ENCODE measurements around the gene FAM114A1.

Gene FAM114A1

DNA sequence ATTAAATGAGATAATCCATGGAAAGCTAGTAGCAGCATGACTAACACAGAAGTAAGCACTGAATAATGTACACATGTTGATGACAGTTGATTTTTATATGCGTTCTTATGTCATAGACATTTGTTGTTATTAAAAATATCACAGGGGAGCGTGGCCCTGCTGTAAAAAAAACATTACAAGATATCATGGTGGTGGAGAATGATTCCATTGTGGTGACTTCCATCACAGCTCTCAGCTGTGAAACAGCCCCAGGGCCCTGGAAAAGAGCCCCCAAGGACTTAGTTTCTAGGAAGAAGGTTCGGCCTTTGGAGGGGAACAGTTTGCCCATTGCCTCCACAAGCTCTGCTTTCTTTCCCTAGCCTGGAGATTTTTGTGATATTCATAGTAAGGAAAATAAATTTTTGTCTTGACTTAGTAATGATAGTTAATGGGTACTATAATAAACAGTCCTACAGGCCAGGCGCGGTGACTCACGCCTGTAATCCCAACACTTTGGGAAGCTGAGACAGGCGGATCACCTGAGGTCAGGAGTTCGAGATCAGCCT, 49.9 kb downstream of the FAM114A1 start:
- TF ChIP-seq CTCF (IDR thresholded peaks at IDR 0.05; ENCODE audit: borderline replicate concordance, control extremely low read depth, extremely low read depth, insufficient read depth, missing control alignments), result no peak
- in situ Hi-C loops (cut with MboI; ENCODE audit: low sequenced_read_pairs, unreplicated experiment), result no loop called here
- DNase-seq (ENCODE audit: low spot score), result no peak

- no peak for DNase-seq (ENCODE audit: low spot score)
- TF ChIP-seq CTCF (IDR thresholded peaks at IDR 0.05; ENCODE audit: borderline replicate concordance, control extremely low read depth, extremely low read depth, insufficient read depth, missing control alignments), result no peak
- in situ Hi-C loops (cut with MboI; ENCODE audit: low sequenced_read_pairs, unreplicated experiment), result no loop called here
Measured at GRCh38 chr4:38919494-38919893, 51.9 kb downstream of the FAM114A1 start.

- no peak for DNase-seq (ENCODE audit: low spot score)
- in situ Hi-C loops (cut with MboI; ENCODE audit: low sequenced_read_pairs, unreplicated experiment), result no loop called here
- TF ChIP-seq CTCF (IDR thresholded peaks at IDR 0.05; ENCODE audit: borderline replicate concordance, control extremely low read depth, extremely low read depth, insufficient read depth, missing control alignments), result no peak
Measured at GRCh38 chr4:38920186-38920585, 52.6 kb downstream of the FAM114A1 start.

GRCh38 chr4:38920677-38921076, 53.1 kb downstream of the FAM114A1 start:
- DNase-seq (ENCODE audit: low spot score), result no peak
- in situ Hi-C loops (cut with MboI; ENCODE audit: low sequenced_read_pairs, unreplicated experiment), result no loop called here
- TF ChIP-seq CTCF (IDR thresholded peaks at IDR 0.05; ENCODE audit: borderline replicate concordance, control extremely low read depth, extremely low read depth, insufficient read depth, missing control alignments), result no peak

DNA sequence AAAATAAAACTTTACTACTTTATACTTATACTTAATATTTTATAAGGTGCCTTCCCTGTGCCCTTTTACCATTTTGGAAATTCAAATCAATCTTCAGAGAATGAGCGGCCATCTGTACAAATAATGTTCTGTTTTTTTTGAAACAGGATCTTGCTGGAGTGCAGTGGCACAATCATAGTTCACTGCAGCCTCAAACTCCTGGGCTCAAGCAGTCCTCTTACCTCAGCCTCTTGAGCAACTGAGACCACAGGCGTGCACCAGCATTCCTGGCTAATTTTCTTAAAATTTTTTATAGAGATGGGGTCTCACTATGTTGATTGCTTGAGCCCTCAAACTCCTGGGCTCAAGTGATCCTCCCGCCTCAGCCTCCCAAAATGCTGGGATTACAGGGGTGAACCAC, 53.5 kb downstream of the FAM114A1 start:
- no peak for TF ChIP-seq CTCF (IDR thresholded peaks at IDR 0.05; ENCODE audit: borderline replicate concordance, control extremely low read depth, extremely low read depth, insufficient read depth, missing control alignments)
- in situ Hi-C loops (cut with MboI; ENCODE audit: low sequenced_read_pairs, unreplicated experiment), result no loop called here

GRCh38 chr4:38923746-38924145, 56.1 kb downstream of the FAM114A1 start:
- in situ Hi-C loops (cut with MboI; ENCODE audit: low sequenced_read_pairs, unreplicated experiment), result no loop called here
- no peak for DNase-seq (ENCODE audit: low spot score)
- no peak for TF ChIP-seq CTCF (IDR thresholded peaks at IDR 0.05; ENCODE audit: borderline replicate concordance, control extremely low read depth, extremely low read depth, insufficient read depth, missing control alignments)

More for the DNA sequence above, 53.5 kb downstream of the FAM114A1 start:
- DNase-seq (ENCODE audit: low spot score), result no peak

- in situ Hi-C loops (cut with MboI; ENCODE audit: low sequenced_read_pairs, unreplicated experiment), result no loop called here
- no peak for TF ChIP-seq CTCF (IDR thresholded peaks at IDR 0.05; ENCODE audit: borderline replicate concordance, control extremely low read depth, extremely low read depth, insufficient read depth, missing control alignments)
- DNase-seq (ENCODE audit: low spot score), result no peak
Measured at GRCh38 chr4:38924353-38924752, 56.7 kb downstream of the FAM114A1 start.
